SK-N-MC (cell line): ENCODE results near the gene SOBP.

Experiments used
- EZH2 ChIP-seq: fragments of 200-600 bp; sonication (generic); IDR thresholded peaks from one replicate; pipeline ENCODE4 v1.6.1; 2017; ENCODE audit warnings: antibody characterized with exemption
- FOXP2 ChIP-seq: optimal IDR thresholded peaks from 2 replicates; pipeline ENCODE3; 2011; ENCODE audit warnings: mild to moderate bottlenecking, moderate library complexity; ENCODE audit not compliant: insufficient read depth; ENCODE audit errors: extremely low read length, control extremely low read depth
- POLR2AphosphoS5 ChIP-seq: IDR thresholded peaks from 2 replicates; pipeline ENCODE4 v1.6.1; 2012; ENCODE audit warnings: mild to moderate bottlenecking, low read depth, low read length, borderline replicate concordance

GRCh38 chr6:107707346-107708275 is 217.7 kb downstream of the SOBP start:
- TF ChIP-seq POLR2AphosphoS5 (no peak), EZH2 (no peak), FOXP2 (no peak)
